Measurements from ENCODE around the gene GNG3.
A peak's percentile ranks its signal among the peaks of the same experiment; 100 is the strongest.

DNA sequence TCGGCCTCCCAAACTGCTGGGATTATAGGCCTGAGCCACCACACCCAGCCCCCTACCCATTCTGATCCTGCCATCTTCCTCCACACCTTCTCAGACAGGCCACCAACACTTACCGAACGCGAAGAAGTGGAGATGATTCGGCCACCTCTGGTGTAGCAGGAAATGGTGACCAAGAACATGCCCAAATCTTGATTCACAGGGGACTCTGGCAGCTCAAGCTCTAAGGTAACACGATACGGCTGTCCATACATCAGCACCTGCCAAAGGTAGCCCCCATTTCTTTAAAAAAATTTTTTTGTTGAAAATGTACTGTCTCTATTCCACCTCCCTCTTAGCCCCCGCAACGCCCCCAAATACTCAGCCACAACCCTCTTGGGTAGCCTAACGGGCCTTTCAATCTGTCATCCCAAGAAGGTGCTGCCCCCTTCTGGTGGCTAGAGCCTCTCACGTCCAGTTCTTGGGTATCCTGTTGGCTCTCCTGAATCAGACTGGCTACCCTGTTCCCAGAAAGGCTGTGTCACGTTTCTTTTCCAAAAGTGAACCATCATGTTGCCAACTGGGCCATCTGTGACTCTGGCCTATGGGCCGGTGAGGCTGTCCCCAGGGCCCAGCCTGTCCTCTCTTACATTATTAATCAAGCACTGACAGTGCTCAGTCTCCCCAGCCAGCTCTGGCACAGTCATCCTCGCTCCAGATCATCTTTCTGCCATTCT lies 12.9 kb upstream of the GNG3 start:
- TF ChIP-seq CTCF (IDR thresholded peaks at IDR 0.05; ENCODE audit: insufficient read depth, low read length, poor library complexity, severe bottlenecking) (peak; percentile 85), EZH2phosphoT487 (conservative IDR thresholded peaks at IDR 0.05; ENCODE audit: low read length) (no peak)

Measured in SU-DHL-6 (cell line).